Astrocyte (in vitro differentiated cells and primary cell): ENCODE measurements around the gene USP6. TPM values are rescaled to one million over a fixed set of nuclear protein-coding genes. Genes with fewer than 3 reads are reported as not detected.

Experiments
- DNase-seq: peaks from one replicate; pipeline ENCODE4 v3.0.0-alpha.2; 2010; ENCODE audit warnings: low read depth
- FAIRE-seq: peaks from 2 replicates; lab custom pipeline; 2011; peaks lifted over from hg19 to GRCh38; lab: Jason Lieb, UNC
- H2AFZ ChIP-seq: 2 replicates; pipeline ENCODE4 v1.6.0; 2012; ENCODE audit warnings: low read depth, low read length, inconsistent platforms
- H3K27ac ChIP-seq: 2 replicates; pipeline ENCODE4 v1.5.1; 2011; ENCODE audit warnings: low read depth, low read length, inconsistent platforms
- H3K27me3 ChIP-seq: 2 replicates; pipeline ENCODE4 v1.6.0; 2011; ENCODE audit warnings: low read length, inconsistent platforms; ENCODE audit not compliant: insufficient read depth
- H3K36me3 ChIP-seq: 2 replicates; pipeline ENCODE4 v1.5.1; 2011; ENCODE audit warnings: low read length, inconsistent platforms; ENCODE audit not compliant: insufficient read depth
- H3K4me1 ChIP-seq: 2 replicates; pipeline ENCODE4 v1.5.1; 2011; ENCODE audit warnings: low read length, inconsistent platforms; ENCODE audit not compliant: insufficient read depth
- H3K4me2 ChIP-seq: 2 replicates; pipeline ENCODE4 v1.6.0; 2012; ENCODE audit warnings: low read length, inconsistent platforms
- H3K4me3 ChIP-seq: 2 replicates; pipeline ENCODE4 v1.5.1; 2011; ENCODE audit warnings: low read depth, mild to moderate bottlenecking, low read length, inconsistent platforms; ENCODE audit not compliant: insufficient read depth
- H3K79me2 ChIP-seq: 2 replicates; pipeline ENCODE4 v1.6.0; 2012; ENCODE audit warnings: mild to moderate bottlenecking, low read length, inconsistent platforms; ENCODE audit not compliant: insufficient read depth
- H3K9ac ChIP-seq: 2 replicates; pipeline ENCODE4 v1.6.0; 2012; ENCODE audit warnings: mild to moderate bottlenecking, low read length, inconsistent platforms
- H3K9me3 ChIP-seq: 2 replicates; pipeline ENCODE4 v1.5.1; 2012; ENCODE audit warnings: low read depth, mild to moderate bottlenecking, low read length, inconsistent platforms; ENCODE audit not compliant: insufficient read depth
- H4K20me1 ChIP-seq: 2 replicates; pipeline ENCODE4 v1.6.0; 2012; ENCODE audit warnings: low read length, inconsistent platforms; ENCODE audit not compliant: insufficient read depth
- H3K27ac Mint-ChIP-seq: one replicate; pipeline ENCODE4 v1.8.0; 2021; ENCODE audit warnings: mild to moderate bottlenecking, mixed read lengths; ENCODE audit not compliant: unreplicated experiment
- H3K27me3 Mint-ChIP-seq: one replicate; pipeline ENCODE4 v1.8.0; 2021; ENCODE audit warnings: low read depth, mixed read lengths; ENCODE audit not compliant: unreplicated experiment
- H3K36me3 Mint-ChIP-seq: one replicate; pipeline ENCODE4 v1.8.0; 2021; ENCODE audit warnings: low read depth, mixed read lengths; ENCODE audit not compliant: unreplicated experiment
- H3K4me1 Mint-ChIP-seq: one replicate; pipeline ENCODE4 v1.8.0; 2021; ENCODE audit warnings: low read depth, mixed read lengths; ENCODE audit not compliant: unreplicated experiment
- H3K4me3 Mint-ChIP-seq: one replicate; pipeline ENCODE4 v1.8.0; 2021; ENCODE audit warnings: mild to moderate bottlenecking, moderate library complexity, mixed read lengths; ENCODE audit not compliant: unreplicated experiment
- H3K9me3 Mint-ChIP-seq: one replicate; pipeline ENCODE4 v1.8.0; 2021; ENCODE audit warnings: mild to moderate bottlenecking, mixed read lengths; ENCODE audit not compliant: unreplicated experiment
- EZH2 ChIP-seq: IDR thresholded peaks from 2 replicates; pipeline ENCODE4 v1.6.1; 2012; ENCODE audit warnings: mild to moderate bottlenecking, low read length, inconsistent platforms; ENCODE audit not compliant: insufficient read depth
- total RNA-seq: library from RNA; stranded (reverse); gene quantifications from 2 replicates; pipeline ENCODE4 v1.2.1, GENCODE V29; 2021
- TF ChIP-seq, protein P1 (sequence below): IDR thresholded peaks from 2 replicates; pipeline ENCODE4 v1.5.1; 2011; ENCODE audit warnings: low read depth, mild to moderate bottlenecking, inconsistent platforms, low read length, moderate library complexity; ENCODE audit not compliant: insufficient read depth

Gene USP6
- total RNA-seq, 1 donor from 2014 or later: 0.86 TPM

DNA sequence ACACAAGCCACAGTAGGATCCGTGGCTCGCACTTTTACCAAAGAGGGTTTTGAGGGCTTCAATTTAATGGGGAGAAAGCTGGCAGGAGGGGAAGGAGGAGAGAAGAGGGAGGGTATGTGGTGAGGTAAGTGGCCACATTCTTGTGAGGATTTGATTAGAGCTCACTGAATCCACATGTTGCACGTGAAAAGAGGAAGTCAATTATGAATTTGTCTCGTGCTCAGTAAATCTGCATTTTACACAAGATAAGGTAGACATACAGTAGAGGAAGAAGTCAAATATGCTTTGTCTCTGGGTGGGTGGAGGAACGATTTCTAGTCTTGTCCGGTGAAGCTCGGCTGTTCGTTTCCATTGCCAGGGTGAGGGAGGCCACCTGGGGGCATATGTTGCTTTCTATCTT, 5.0 kb upstream of the USP6 start:
- H3K4me1 ChIP-seq: peaks cover 5% of the 10 kb centered on the region
- no peaks in the 10 kb centered on the region for H4K20me1 ChIP-seq
- no peak for DNase-seq
- peaks cover 26% of the 10 kb centered on the region for H3K9me3 Mint-ChIP-seq
- H3K27ac Mint-ChIP-seq: no peak overlapping the region
- peak overlapping the region; percentile 71 for H3K4me3 ChIP-seq
- H3K79me2 ChIP-seq: no peaks in the 10 kb centered on the region
- no peaks in the 10 kb centered on the region for H3K4me1 Mint-ChIP-seq
- H3K4me2 ChIP-seq: peak overlapping the region; percentile 94
- peak overlapping the region; percentile 71 for H3K9ac ChIP-seq
- H2AFZ ChIP-seq: peak overlapping the region; percentile 100
- peak overlapping the region; percentile 91 for H3K4me3 Mint-ChIP-seq
- H3K27ac ChIP-seq: no peak overlapping the region
- peaks cover 1% of the 10 kb centered on the region for H3K27me3 Mint-ChIP-seq
- H3K36me3 Mint-ChIP-seq: peaks cover 46% of the 10 kb centered on the region
- H3K36me3 ChIP-seq: peaks cover 8% of the 10 kb centered on the region
- H3K27me3 ChIP-seq: peaks cover 5% of the 10 kb centered on the region
- peaks cover 13% of the 10 kb centered on the region for H3K9me3 ChIP-seq
- TF ChIP-seq EZH2: no peak
- TF ChIP-seq, protein P1, sequence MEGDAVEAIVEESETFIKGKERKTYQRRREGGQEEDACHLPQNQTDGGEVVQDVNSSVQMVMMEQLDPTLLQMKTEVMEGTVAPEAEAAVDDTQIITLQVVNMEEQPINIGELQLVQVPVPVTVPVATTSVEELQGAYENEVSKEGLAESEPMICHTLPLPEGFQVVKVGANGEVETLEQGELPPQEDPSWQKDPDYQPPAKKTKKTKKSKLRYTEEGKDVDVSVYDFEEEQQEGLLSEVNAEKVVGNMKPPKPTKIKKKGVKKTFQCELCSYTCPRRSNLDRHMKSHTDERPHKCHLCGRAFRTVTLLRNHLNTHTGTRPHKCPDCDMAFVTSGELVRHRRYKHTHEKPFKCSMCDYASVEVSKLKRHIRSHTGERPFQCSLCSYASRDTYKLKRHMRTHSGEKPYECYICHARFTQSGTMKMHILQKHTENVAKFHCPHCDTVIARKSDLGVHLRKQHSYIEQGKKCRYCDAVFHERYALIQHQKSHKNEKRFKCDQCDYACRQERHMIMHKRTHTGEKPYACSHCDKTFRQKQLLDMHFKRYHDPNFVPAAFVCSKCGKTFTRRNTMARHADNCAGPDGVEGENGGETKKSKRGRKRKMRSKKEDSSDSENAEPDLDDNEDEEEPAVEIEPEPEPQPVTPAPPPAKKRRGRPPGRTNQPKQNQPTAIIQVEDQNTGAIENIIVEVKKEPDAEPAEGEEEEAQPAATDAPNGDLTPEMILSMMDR: no peak
- no peak for FAIRE-seq

DNA sequence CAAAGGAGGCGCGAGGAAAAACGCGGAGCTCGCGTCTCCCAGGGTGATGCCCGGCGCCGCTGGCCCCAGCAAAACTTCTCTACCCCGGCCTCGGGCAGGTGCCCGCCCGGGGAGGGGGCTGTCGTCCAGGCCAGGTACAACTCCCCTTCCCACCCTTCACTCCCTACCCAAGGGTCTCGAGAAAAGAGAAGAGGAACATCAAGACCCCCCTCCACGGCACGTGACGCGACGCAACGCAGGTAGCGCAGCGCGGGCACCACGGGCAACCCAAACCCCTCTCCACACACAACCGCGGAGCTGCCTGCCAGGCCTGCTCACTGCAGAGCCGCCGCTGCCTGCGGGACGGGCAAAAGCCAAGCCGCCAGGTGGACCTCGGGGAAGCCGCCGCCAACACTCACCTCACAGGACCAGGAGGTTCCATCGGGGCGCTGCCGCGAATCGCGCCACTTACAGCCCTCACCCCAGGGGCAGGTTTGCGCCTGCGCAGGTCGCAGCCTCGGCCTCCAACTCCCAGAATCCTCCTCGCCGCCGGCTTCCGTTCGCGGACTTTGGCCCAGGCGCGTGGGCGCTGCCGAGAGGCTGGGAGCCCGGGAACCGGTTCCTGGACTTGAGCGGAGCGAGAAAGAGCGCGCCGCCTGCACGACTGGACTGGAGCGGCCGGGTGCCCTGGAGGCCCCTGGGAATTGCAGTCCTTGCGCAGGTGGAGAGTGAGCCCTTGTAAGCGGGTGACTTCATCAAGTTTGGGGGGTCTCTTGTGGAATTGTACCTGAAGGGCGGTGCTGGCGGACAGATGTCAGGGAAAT, 4.2 kb upstream of the USP6 start, which contains the start of gene ZNF232:
TSS of gene ZNF232 (minus strand) at position 477 of the 803 bp plus-strand sequence. CDS start at position 421, 56 bp downstream.
- Histone ChIP-seq H4K20me1 (no peaks in the 10 kb centered on the region), H2AFZ (peak within 1 kb of the TSS; percentile 100), H3K36me3 (peaks cover 4% of the 10 kb centered on the region), H3K27me3 (peaks cover 13% of the 10 kb centered on the region), H3K4me2 (peak within 1 kb of the TSS; percentile 94), H3K27ac (no peak within 1 kb of the TSS), H3K4me1 (peaks cover 5% of the 10 kb centered on the region), H3K4me3 (peak within 1 kb of the TSS; percentile 71), H3K9me3 (peaks cover 8% of the 10 kb centered on the region), H3K79me2 (no peaks in the 10 kb centered on the region), H3K9ac (peak within 1 kb of the TSS; percentile 71)
- peak within 1 kb of the TSS; percentile 84 for H3K27ac Mint-ChIP-seq
- no peaks in the 10 kb centered on the region for H3K4me1 Mint-ChIP-seq
- peaks cover 42% of the 10 kb centered on the region for H3K36me3 Mint-ChIP-seq
- no peak for TF ChIP-seq EZH2
- TF ChIP-seq, protein P1: no peak
- H3K4me3 Mint-ChIP-seq: peak within 1 kb of the TSS; percentile 91
- FAIRE-seq: no peak
- H3K9me3 Mint-ChIP-seq: peaks cover 18% of the 10 kb centered on the region
- peak; percentile 79 for DNase-seq
- H3K27me3 Mint-ChIP-seq: peaks cover 5% of the 10 kb centered on the region

DNA sequence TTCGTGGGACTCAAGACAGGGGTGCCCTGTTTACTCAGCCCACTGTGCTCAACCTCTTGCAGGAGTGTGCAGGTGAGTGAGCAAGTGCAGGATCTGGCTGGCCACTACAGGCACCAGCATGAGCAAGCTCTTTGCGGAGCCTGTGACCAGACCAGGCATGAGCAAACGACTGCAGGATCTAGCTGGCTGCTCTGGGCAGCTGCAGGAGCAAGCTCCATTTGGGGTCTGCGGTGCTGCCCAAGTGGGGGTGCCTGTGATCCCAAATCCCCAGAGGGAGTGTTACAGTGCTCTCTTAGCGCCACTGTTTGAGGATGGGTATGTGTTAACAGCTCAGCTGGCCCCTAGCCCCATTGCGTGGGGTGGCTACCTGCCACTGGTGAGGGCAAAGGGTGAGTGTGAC, 2.4 kb downstream of the USP6 start:
- FAIRE-seq (no peak), DNase-seq (no peak)
- Histone ChIP-seq H3K27ac (no peak overlapping the region), H3K4me3 (no peak overlapping the region), H3K4me2 (no peak overlapping the region), H3K9ac (no peak overlapping the region), H3K9me3 (no peaks in the 10 kb centered on the region), H3K36me3 (no peaks in the 10 kb centered on the region), H3K4me1 (peaks cover 4% of the 10 kb centered on the region), H3K79me2 (no peaks in the 10 kb centered on the region), H2AFZ (no peak overlapping the region), H3K27me3 (peaks cover 30% of the 10 kb centered on the region), H4K20me1 (no peaks in the 10 kb centered on the region)
- H3K36me3 Mint-ChIP-seq: peaks cover 21% of the 10 kb centered on the region
- no peak for TF ChIP-seq EZH2
- TF ChIP-seq, protein P1: no peak
- H3K4me1 Mint-ChIP-seq: peaks cover 1% of the 10 kb centered on the region
- peaks cover 12% of the 10 kb centered on the region for H3K9me3 Mint-ChIP-seq
- no peak overlapping the region for H3K27ac Mint-ChIP-seq
- H3K4me3 Mint-ChIP-seq: no peak overlapping the region
- H3K27me3 Mint-ChIP-seq: peaks cover 31% of the 10 kb centered on the region
